Mucosa of rectum (tissue), 2 donors: ENCODE data around the gene C1orf167.

Experiments
- H3K27ac ChIP-seq, 2 donors: one replicate each; pipeline ENCODE4 v1.7.0; 2013; ENCODE audit warnings: inconsistent platforms in 2 of 2, low read depth in 2 of 2, low read length in 2 of 2
- H3K27me3 ChIP-seq, 2 donors: one replicate each; pipeline ENCODE4 v1.7.0; 2013; ENCODE audit warnings: low read length in 2 of 2; ENCODE audit not compliant: control insufficient read depth in 2 of 2, insufficient read depth in 2 of 2
- H3K36me3 ChIP-seq, 2 donors: one replicate each; pipeline ENCODE4 v1.7.0; 2013; ENCODE audit warnings: low read length in 2 of 2; ENCODE audit not compliant: control insufficient read depth in 2 of 2, insufficient read depth in 2 of 2
- H3K4me1 ChIP-seq, 2 donors: one replicate each; pipeline ENCODE4 v1.7.0; 2013; ENCODE audit warnings: low read length in 2 of 2, mild to moderate bottlenecking in 1 of 2; ENCODE audit not compliant: control insufficient read depth in 2 of 2, insufficient read depth in 2 of 2
- H3K4me3 ChIP-seq, 2 donors: one replicate each; pipeline ENCODE4 v1.7.0; 2013; ENCODE audit warnings: low read length in 2 of 2
- H3K9ac ChIP-seq, 2 donors: one replicate each; pipeline ENCODE4 v1.7.0; 2013; ENCODE audit warnings: low read length in 2 of 2, low read depth in 1 of 2, mild to moderate bottlenecking in 1 of 2
- H3K9me3 ChIP-seq, 2 donors: one replicate each; pipeline ENCODE4 v1.7.0; 2013; ENCODE audit warnings: low read length in 2 of 2; ENCODE audit not compliant: control insufficient read depth in 2 of 2
- donor health status: healthy.
- donor health status: Normal muscosa, but diverticular disease.

C1orf167 gene

DNA sequence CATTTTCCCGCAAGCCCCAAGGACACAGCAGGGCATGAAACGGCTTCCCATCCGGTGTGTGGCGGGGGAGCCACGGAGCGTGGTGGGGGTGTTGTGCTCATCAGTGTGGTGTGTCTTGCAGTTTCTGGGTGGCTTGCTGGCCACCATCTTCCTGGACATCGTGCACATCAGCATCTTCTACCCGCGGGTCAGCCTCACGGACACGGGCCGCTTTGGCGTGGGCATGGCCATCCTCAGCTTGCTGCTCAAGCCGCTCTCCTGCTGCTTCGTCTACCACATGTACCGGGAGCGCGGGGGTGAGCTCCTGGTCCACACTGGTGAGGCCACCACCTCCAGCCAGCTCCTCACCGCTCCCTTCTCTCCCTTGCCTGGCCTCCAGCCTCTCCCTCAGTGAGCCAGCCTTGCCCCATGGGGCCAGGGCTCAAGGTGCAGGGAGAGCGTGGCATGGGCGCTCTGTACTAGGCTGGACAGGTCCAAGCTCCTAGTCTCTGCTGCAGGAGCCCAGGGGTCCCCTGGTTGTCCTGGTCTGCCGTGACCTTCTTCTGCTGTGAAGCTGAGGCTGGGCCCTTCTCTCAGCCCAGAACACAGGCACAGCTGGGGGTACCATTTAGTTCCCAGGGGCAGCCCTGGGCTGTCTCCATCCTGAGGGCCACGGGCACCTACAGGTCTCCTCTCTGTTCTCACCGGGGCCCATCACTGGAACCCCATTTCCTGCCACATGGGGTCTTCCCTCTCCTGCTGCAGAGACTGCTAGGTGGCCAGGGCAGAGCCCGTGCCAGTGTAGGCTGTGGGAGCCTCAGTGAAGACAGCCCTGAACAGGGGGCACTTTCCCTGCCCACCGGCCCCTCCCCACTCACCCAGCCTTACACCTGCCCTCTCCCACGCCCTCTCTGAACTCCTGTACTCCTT lies 13.4 kb upstream of the C1orf167 start:
- Histone ChIP-seq H3K36me3 (peaks cover 0 to 6% of the 10 kb centered on the region in 2 donors), H3K4me3 (no peak overlapping the region), H3K27me3 (no peaks in the 10 kb centered on the region), H3K4me1 (no peaks in the 10 kb centered on the region), H3K9me3 (no peaks in the 10 kb centered on the region), H3K27ac (no peak overlapping the region), H3K9ac (no peak overlapping the region)

DNA sequence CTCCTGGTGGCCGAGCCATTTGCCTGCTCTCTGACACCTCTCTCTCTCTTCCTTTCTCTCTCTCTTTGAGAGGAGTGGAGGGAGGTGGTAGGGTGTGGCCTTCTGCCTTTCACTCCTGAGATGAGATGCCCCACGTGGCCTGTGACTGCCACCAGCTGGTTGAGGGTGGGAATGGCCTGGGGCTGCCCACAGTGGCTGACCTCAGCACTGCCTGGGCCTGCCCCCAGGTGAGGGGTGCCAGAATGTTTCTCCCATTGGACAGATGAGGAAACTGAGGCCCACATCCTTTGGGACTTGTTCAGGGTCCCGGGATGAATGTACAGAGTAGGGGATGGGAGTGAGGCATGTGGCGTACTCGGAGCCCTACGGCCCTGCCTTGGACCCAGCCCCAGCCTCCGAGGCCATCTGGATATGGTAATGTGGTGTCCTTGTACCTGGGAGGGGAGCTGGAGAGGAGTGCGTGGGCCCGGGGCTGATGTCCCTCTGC lies 12.7 kb upstream of the C1orf167 start:
- Histone ChIP-seq H3K36me3 (peaks cover 0 to 6% of the 10 kb centered on the region in 2 donors), H3K27ac (no peak overlapping the region), H3K9me3 (no peaks in the 10 kb centered on the region), H3K9ac (no peak overlapping the region), H3K27me3 (no peaks in the 10 kb centered on the region), H3K4me1 (no peaks in the 10 kb centered on the region), H3K4me3 (no peak overlapping the region)

DNA sequence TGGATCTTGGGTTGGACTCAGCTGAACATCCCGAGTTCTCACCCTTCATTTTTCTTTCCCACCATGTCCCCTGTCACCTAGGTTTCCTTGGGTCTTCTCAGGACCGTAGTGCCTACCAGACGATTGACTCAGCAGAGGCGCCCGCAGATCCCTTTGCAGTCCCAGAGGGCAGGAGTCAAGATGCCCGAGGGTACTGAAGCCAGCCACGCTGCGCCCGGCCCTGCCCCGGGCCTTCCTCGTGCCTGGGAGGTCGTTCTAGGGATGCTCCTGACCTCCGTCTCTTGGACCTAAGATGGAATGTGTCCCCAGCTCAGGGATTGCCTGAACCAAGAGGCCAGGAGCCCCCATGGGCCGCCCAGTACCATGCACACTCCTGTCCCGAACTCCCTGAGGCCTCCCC lies 12.0 kb upstream of the C1orf167 start:
- no peaks in the 10 kb centered on the region for H3K27me3 ChIP-seq
- H3K27ac ChIP-seq, result no peak overlapping the region
- no peak overlapping the region for H3K4me3 ChIP-seq
- no peaks in the 10 kb centered on the region for H3K4me1 ChIP-seq
- H3K36me3 ChIP-seq, result peaks cover 0 to 6% of the 10 kb centered on the region in 2 donors
- no peak overlapping the region for H3K9ac ChIP-seq
- H3K9me3 ChIP-seq, result no peaks in the 10 kb centered on the region

DNA sequence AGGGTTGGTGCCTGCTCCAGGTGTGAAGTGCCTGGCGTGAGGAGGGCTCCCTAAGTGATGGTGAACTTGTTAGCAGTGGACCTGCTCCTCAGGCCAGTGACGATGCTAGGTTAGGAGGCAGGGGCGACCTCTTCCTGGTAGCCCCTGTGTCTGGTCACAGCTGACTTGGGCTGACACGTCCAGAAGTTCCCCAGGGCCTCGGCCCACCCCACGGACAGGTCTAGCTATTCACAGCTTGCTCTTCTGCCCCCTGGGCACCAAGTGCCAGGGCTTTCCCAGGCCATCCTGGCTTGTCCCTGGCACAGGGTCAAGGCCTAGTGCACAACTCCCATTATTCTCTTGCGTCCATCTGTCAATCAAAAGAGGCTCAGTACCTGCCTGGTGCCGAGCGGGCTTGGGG lies 10.9 kb upstream of the C1orf167 start:
- H3K36me3 ChIP-seq, result peaks cover 0 to 6% of the 10 kb centered on the region in 2 donors
- no peaks in the 10 kb centered on the region for H3K27me3 ChIP-seq
- no peak overlapping the region for H3K27ac ChIP-seq
- no peak overlapping the region for H3K4me3 ChIP-seq
- H3K9me3 ChIP-seq, result no peaks in the 10 kb centered on the region
- H3K4me1 ChIP-seq, result no peaks in the 10 kb centered on the region
- no peak overlapping the region for H3K9ac ChIP-seq

DNA sequence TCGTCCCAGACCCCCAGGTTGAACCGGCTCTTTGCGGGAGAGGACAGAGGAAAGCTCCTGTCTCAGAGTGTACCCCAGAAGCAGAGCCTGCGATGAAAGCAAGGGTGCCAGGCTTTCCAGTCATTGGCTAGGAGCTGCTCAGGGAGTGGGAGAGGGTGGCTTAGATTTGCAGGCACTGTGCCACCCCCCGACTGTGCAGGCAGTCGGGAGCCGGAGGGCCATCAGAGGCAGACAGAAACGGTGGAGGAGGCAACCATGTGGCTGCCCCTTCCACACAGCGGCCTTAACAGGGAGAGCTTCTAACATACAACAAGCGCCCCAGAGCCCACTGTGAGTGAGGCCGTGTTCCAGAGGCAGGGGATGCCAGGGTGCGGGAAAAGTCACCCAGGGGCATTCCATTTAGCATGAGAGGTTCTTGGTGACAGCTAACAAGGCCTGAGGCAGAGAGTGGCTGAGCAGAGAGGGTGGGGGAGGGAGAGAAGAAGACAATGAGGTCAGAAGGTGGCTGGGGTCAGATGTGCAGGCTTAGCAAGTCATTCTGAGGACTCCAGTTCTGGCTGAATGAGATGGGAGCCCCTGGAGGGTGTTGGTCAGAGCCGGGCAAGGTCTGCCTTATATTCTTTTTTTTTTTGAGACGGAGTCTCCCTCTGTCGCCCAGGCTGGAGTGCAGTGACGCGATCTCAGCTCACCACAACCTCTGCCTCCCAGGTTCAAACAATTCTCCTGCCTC lies 9.5 kb upstream of the C1orf167 start:
- Histone ChIP-seq H3K27ac (no peak overlapping the region), H3K4me3 (no peak overlapping the region), H3K4me1 (no peaks in the 10 kb centered on the region), H3K36me3 (peaks cover 0 to 6% of the 10 kb centered on the region in 2 donors), H3K27me3 (no peaks in the 10 kb centered on the region), H3K9me3 (no peaks in the 10 kb centered on the region), H3K9ac (no peak overlapping the region)

DNA sequence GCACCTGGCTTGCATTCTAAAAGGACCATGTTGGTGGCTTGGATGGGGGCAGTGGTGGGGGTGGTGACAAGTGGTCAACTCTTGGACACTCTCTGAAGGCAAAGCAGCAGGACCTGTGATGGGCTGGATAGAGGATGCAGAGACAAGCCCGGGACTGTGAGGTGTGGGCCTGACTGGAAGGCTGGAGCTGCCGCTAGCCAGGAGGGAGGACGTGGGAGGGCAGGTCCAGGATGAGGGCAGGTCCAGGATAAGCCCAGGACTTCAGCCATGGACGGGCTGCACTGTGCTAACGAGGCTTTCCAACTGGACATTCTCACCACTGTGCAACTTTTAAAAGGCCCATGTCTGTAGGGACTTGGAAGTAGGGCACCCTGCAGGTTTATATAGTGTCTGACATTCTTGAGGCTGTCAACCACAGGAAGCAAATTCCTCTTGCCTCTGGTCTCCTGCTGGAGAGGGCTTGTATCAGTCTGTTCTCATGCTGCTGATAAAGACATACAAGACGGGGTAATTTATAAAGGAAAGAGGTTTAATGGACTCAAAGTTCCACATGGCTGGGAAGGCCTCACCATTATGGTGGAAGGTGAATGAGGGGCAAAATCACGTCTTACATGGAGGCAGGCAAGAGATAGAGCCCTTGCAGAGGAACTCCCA lies 8.3 kb upstream of the C1orf167 start:
- H3K4me1 ChIP-seq, result no peaks in the 10 kb centered on the region
- H3K9me3 ChIP-seq, result no peaks in the 10 kb centered on the region
- no peak overlapping the region for H3K27ac ChIP-seq
- H3K36me3 ChIP-seq, result peaks cover 0 to 6% of the 10 kb centered on the region in 2 donors
- no peak overlapping the region for H3K9ac ChIP-seq
- no peak overlapping the region for H3K4me3 ChIP-seq
- no peaks in the 10 kb centered on the region for H3K27me3 ChIP-seq

GRCh38 chr1:11757047-11757446 lies 4.9 kb upstream of the C1orf167 start:
- Histone ChIP-seq H3K9me3 (no peaks in the 10 kb centered on the region), H3K9ac (no peak overlapping the region), H3K36me3 (no peaks in the 10 kb centered on the region), H3K4me3 (no peak overlapping the region), H3K4me1 (no peaks in the 10 kb centered on the region), H3K27ac (no peak overlapping the region), H3K27me3 (peaks cover 0 to 3% of the 10 kb centered on the region in 2 donors)

DNA sequence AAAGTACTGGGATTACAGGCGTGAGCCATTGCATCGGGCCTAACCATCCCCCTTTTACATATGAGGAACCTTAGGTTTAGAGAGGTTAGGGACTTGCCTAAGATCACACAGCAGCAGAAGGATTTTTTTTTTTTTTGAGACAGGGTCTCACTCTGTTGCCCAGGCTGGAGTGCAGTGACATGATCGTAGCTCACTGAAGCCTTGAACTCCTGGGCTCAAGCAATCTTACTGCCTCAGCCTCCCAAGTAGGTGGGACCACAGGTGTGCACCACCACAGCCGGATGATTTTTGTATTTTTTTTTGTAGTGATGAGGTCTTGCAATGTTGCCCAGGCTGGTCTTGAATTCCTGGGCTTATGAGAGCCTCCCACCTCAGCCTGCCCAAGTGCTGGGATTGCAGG lies 2.2 kb upstream of the C1orf167 start:
- Histone ChIP-seq H3K4me1 (no peaks in the 10 kb centered on the region), H3K27me3 (peaks cover 0 to 3% of the 10 kb centered on the region in 2 donors), H3K4me3 (no peak overlapping the region), H3K9ac (no peak overlapping the region), H3K9me3 (no peaks in the 10 kb centered on the region), H3K27ac (no peak overlapping the region), H3K36me3 (no peaks in the 10 kb centered on the region)

- Histone ChIP-seq H3K4me3 (no peak overlapping the region), H3K27me3 (peaks cover 0 to 3% of the 10 kb centered on the region in 2 donors), H3K27ac (no peak overlapping the region), H3K9ac (no peak overlapping the region), H3K36me3 (no peaks in the 10 kb centered on the region), H3K4me1 (no peaks in the 10 kb centered on the region), H3K9me3 (no peaks in the 10 kb centered on the region)
These were observed 708 bp upstream of the C1orf167 start for GRCh38 chr1:11761285-11761684.

- no peaks in the 10 kb centered on the region for H3K4me1 ChIP-seq
- H3K9ac ChIP-seq, result no peak overlapping the region
- no peak overlapping the region for H3K27ac ChIP-seq
- no peak overlapping the region for H3K4me3 ChIP-seq
- H3K36me3 ChIP-seq, result no peaks in the 10 kb centered on the region
- no peaks in the 10 kb centered on the region for H3K9me3 ChIP-seq
- peaks cover 0 to 3% of the 10 kb centered on the region in 2 donors for H3K27me3 ChIP-seq
These were observed 2.1 kb downstream of the C1orf167 start for GRCh38 chr1:11764115-11764514.
